GM12874 (cell line): ENCODE data around the gene ZNF143.
A peak's percentile ranks its signal among the peaks of the same experiment; 100 is the strongest.

Experiments
- TF ChIP-seq, protein P1 (sequence below): IDR thresholded peaks from 2 replicates; pipeline ENCODE4 v1.5.1; 2011; ENCODE audit warnings: low read depth, mild to moderate bottlenecking, control low read depth, low read length, moderate library complexity; ENCODE audit not compliant: insufficient read depth

Gene ZNF143

DNA sequence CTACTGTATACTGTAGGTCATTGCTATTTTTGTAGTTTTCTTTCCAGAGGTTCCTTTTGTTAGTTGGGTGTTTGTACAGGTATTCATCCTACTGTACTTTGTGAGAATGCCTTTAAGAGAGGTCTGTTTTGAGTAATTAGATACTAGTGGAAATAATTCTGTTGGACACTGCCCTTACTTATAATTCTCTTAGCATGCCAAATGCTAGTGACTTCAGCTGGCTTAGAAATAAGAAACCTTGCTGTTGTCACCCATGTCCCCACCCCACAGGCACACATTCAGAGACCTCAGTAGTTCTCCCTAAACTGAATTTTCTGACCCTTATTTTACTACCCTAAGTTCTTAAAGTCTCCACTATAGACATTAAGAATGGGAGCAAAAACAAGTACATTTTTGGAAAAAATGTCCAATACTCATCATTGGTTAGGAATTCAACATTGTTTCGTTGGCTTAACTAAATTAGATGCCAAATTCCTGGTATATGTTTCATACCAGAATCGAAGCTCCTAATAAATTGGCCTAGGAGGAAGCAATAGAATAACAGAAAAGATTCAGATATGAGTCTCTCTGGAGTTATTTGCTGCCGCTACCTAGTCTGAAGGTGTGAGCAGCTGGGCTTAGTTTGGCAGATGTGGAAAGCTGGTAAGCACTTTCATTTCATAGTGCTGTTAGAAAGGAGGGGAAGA lies 28.4 kb downstream of the ZNF143 start:
- TF ChIP-seq, protein P1, sequence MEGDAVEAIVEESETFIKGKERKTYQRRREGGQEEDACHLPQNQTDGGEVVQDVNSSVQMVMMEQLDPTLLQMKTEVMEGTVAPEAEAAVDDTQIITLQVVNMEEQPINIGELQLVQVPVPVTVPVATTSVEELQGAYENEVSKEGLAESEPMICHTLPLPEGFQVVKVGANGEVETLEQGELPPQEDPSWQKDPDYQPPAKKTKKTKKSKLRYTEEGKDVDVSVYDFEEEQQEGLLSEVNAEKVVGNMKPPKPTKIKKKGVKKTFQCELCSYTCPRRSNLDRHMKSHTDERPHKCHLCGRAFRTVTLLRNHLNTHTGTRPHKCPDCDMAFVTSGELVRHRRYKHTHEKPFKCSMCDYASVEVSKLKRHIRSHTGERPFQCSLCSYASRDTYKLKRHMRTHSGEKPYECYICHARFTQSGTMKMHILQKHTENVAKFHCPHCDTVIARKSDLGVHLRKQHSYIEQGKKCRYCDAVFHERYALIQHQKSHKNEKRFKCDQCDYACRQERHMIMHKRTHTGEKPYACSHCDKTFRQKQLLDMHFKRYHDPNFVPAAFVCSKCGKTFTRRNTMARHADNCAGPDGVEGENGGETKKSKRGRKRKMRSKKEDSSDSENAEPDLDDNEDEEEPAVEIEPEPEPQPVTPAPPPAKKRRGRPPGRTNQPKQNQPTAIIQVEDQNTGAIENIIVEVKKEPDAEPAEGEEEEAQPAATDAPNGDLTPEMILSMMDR, result no peak

DNA sequence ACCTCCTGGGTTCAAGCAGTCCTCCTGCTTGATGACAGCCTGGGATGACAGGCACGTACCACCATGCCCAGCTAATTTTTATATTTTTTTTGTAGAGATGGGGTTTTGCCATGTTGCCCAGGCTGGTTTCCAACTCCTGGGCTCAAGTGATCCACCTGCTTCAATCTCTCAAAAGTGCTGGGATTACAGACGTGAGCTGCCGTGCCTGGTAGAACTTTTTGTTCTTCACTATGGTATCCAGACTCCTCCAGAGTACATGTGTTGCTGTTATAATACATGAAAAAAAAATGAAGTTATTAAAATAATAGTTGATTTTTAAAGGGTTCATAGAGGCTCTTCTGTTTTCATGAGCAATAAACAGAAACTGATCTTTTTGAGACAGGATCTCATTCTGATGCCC lies 29.6 kb downstream of the ZNF143 start:
- TF ChIP-seq, protein P1, result no peak

DNA sequence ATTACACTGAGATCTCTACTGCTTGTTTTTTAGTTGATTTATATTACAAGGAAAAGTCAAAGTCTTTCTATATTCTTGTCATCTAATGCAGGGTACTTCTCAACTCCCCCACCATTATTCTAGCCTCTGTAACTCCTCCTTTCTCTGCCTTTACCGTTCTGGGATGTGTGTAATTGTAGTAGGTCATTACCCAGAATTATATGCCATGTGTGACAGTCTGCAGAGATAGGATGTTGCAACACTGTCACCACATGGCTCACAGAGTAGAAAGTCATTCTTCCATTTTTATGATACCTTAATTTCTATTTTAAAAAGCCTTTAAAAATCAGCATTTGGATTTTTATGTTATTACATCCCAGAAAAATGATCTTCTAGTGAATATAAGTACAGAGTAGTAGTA lies 32.7 kb downstream of the ZNF143 start:
- TF ChIP-seq, protein P1, result no peak

DNA sequence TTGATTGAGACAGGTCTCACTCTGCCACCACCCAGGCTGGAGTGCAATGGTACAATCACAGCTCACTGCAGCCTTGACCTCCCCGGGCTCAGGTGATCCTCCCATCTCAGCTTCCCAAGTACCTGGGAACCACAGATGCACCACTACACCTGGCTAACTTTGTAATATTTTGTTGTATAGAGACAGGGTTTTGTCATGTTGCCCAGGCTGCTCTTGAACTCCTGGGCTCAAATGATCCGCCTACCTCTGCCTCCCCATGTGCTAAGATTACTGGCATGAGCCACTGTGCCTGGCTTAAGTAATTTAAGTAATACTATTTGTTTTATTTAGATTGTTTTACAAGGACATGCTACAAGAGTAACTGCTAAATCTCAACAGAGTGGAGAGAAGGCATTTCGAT lies 33.5 kb downstream of the ZNF143 start:
- TF ChIP-seq, protein P1, result no peak

DNA sequence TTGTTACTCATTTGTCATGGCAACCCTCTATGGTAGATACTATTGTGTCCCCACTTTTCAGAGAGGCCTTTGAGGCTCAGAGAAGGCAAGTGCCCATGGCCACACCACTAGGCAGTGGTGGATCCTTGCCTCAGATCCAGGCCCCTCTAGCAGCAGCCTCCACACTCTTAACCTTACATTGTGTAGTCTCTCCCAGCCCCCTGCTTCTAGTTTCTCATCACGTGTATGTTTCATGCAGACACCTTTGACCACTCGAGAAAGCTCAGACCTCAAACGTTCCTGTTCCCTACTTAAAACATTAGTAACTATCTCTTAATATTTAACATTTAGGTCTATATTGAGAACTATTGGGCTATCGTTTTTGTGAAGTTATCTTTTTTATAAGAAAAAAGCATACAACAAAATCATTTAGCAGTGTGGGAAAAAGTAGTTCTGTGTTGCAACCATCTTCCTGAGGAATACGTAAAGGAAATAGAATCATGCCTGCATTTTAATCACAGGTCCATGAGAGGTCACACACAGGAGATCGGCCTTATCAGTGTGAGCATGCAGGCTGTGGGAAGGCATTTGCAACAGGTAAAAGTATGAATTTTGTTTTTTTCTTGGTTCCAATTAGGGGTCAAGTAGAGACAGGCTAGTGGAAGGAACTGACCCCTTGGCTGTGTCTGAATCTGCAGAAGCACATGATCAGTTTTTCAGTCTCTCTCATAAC lies 35.1 kb downstream of the ZNF143 start:
- TF ChIP-seq, protein P1, result no peak

DNA sequence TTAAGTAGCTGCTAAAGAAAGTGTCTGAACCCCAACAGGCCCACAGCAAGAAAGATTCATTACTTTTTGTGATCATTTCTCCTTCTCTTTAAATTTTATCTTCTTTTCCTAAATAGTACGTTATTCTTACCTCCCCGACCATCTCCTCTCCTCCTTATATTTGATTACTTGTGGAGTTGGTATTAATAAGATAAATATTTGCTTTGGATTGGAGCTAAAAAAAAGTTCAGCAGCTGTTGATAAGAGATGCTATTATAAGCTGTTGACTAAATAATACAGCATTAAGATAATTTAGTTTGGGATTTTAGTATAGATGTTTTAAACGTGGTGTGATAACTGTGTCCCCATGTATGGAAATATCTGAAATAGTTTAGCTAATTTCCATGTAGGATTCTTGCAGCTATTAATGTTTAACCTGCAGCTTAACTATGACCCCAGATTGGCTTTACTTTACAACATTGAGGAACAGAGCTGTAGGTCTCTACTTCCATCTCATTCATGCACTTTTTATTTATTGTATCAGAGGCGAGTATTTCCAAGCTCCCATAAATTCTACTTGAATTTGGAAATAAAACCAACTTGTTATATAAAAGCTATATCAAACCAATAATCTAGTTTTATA lies 37.8 kb downstream of the ZNF143 start:
- TF ChIP-seq, protein P1, result no peak

DNA sequence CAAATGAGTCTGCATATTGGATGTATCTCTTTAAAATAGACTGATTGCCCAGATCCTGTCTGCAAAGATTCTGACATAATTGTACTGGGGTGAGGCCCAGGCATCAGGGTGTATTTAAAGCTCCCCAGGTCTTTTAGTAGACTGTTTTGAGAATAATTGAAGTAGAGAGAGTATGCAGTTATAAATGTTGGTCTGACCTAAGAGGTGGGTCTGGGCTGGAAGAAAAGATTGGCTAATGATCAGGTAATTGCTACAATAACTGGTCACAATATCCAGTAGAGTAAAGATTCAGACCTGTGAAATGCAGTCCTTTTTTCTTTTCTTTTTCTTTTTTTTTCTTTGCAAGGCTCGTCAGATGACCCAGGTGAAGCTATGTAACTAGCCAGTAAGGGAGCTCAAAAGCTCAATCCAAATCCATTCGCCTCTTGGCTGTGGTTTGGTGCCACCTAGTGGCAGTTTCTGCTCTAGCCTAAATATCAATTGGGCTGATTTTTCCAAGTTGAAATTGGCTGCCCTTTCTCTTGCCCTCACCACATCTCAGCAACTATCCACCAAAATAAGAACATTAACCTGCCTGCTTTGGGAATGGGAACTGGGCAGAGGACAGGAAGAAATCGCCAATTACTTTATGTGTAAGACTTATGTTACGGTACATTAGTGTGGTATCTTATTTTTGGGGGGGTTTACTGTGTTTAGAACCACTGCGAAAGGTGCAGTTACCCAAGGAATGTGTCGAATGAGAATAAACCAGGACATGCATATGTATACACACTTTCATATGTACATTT lies 45.9 kb downstream of the ZNF143 start:
- TF ChIP-seq, protein P1, result peak; percentile 78
